ENCODE measurements around the gene NUDT3. TPM values are rescaled to one million over a fixed set of nuclear protein-coding genes. Genes with fewer than 3 reads are reported as not detected.

The NUDT3 gene
- total and polyA plus RNA-seq, 9 donors, result 16.0 to 60.7 (median 50.2) TPM

- intact Hi-C loops (cut with DNase I), result no loop called here
These were observed 53.0 kb downstream of the NUDT3 start for GRCh38 chr6:34339432-34339831.

GRCh38 chr6:34338811-34339210 lies 53.7 kb downstream of the NUDT3 start:
- TF ChIP-seq CTCF (IDR thresholded peaks at IDR 0.05) (no peak), EP300 (IDR thresholded peaks at IDR 0.05) (no peak), POLR2A (IDR thresholded peaks at IDR 0.05) (no peak)
- Histone ChIP-seq H3K4me1 (ENCODE audit: insufficient read depth) (peaks cover 5% of the 10 kb centered on the region), H3K4me3 (no peak overlapping the region), H3K27ac (no peak overlapping the region), H3K9me3 (no peaks in the 10 kb centered on the region), H3K27me3 (no peaks in the 10 kb centered on the region), H3K36me3 (no peaks in the 10 kb centered on the region)
- intact Hi-C loops (cut with DNase I), result no loop called here
- no peak for DNase-seq
- 89 to 99% (median 95%) methylated on average over 1 of the region's 1 CpG for WGBS, 3 donors

More at GRCh38 chr6:34339432-34339831, 53.0 kb downstream of the NUDT3 start:
- Histone ChIP-seq H3K27me3 (no peaks in the 10 kb centered on the region), H3K4me1 (ENCODE audit: insufficient read depth) (peaks cover 5% of the 10 kb centered on the region), H3K4me3 (no peak overlapping the region), H3K36me3 (no peaks in the 10 kb centered on the region), H3K9me3 (no peaks in the 10 kb centered on the region), H3K27ac (no peak overlapping the region)
- no peak for DNase-seq
- 5 to 9% (median 6%) methylated on average over 1 of the region's 1 CpG for WGBS, 3 donors
- TF ChIP-seq EP300 (IDR thresholded peaks at IDR 0.05), result no peak
- TF ChIP-seq POLR2A (IDR thresholded peaks at IDR 0.05), result no peak
- TF ChIP-seq CTCF (IDR thresholded peaks at IDR 0.05), result no peak

- Histone ChIP-seq H3K4me3 (no peak overlapping the region), H3K36me3 (no peaks in the 10 kb centered on the region), H3K27ac (no peak overlapping the region), H3K27me3 (no peaks in the 10 kb centered on the region), H3K4me1 (ENCODE audit: insufficient read depth) (peaks cover 5% of the 10 kb centered on the region), H3K9me3 (no peaks in the 10 kb centered on the region)
- WGBS, 3 donors, result 86 to 95% (median 94%) methylated on average over 3 of the region's 3 CpGs
- no peak for DNase-seq
- intact Hi-C loops (cut with DNase I), result no loop called here
- no peak for TF ChIP-seq POLR2A (IDR thresholded peaks at IDR 0.05)
- no peak for TF ChIP-seq EP300 (IDR thresholded peaks at IDR 0.05)
- TF ChIP-seq CTCF (IDR thresholded peaks at IDR 0.05), result no peak
These were observed 54.1 kb downstream of the NUDT3 start for GRCh38 chr6:34338377-34338776.

GRCh38 chr6:34334796-34335416 lies 57.6 kb downstream of the NUDT3 start:
- no peak for DNase-seq
- TF ChIP-seq CTCF (IDR thresholded peaks at IDR 0.05) (no peak), POLR2A (IDR thresholded peaks at IDR 0.05) (no peak), EP300 (IDR thresholded peaks at IDR 0.05) (no peak)
- Histone ChIP-seq H3K4me3 (no peak overlapping the region), H3K4me1 (ENCODE audit: insufficient read depth) (peaks cover 6% of the 10 kb centered on the region), H3K9me3 (no peaks in the 10 kb centered on the region), H3K27ac (no peak overlapping the region), H3K27me3 (no peaks in the 10 kb centered on the region), H3K36me3 (no peaks in the 10 kb centered on the region)
- 65 to 81% (median 80%) methylated on average over 3 of the region's 3 CpGs for WGBS, 3 donors
- intact Hi-C loops (cut with DNase I), result no loop called here

Data from ovary (tissue), 9 donors.